Measurements from ENCODE around the gene UBE2H. TPM values are rescaled to one million over a fixed set of nuclear protein-coding genes. Genes with fewer than 3 reads are reported as not detected.

UBE2H gene
- total and polyA plus RNA-seq, 4 donors = 11.9 to 84.2 (median 23.7) TPM

- H3K4me1 ChIP-seq (ENCODE audit: control insufficient read depth in 4 of 4, insufficient read depth in 4 of 4, low read length in 3 of 4) = peaks cover 0 to 2% (median 0%) of the 10 kb centered on the region in 4 donors
- H3K9me3 ChIP-seq (ENCODE audit: control insufficient read depth in 4 of 4, low read length in 3 of 4) = no peaks in the 10 kb centered on the region
- H3K36me3 ChIP-seq (ENCODE audit: control insufficient read depth in 4 of 4, insufficient read depth in 3 of 4, low read depth in 1 of 4, low read length in 3 of 4) = peaks cover 0 to 3% (median under 1%) of the 10 kb centered on the region in 4 donors
- H3K4me3 ChIP-seq (ENCODE audit: low read depth in 1 of 3, low read length in 3 of 3) = no peak overlapping the region
- H3K27me3 ChIP-seq (ENCODE audit: control insufficient read depth in 4 of 4, insufficient read depth in 4 of 4, low read length in 3 of 4) = no peaks in the 10 kb centered on the region
- DNase-seq (ENCODE audit: low spot score) = no peak
- peak; percentile 22 for TF ChIP-seq NR2F2 (IDR thresholded peaks at IDR 0.05)
- no peak for TF ChIP-seq REST (IDR thresholded peaks at IDR 0.05)
- 82% methylated on average over 7 of the region's 7 CpGs for WGBS
- no peak overlapping the region for H3K27ac ChIP-seq (ENCODE audit: low read depth in 1 of 2, low read length in 2 of 2)
- no peak overlapping the region for H3K9ac ChIP-seq (ENCODE audit: low read depth in 1 of 2, low read length in 2 of 2)
Observed at GRCh38 chr7:129843978-129844840, 108.6 kb downstream of the UBE2H start.

GRCh38 chr7:129843365-129843898, 109.3 kb downstream of the UBE2H start:
- Histone ChIP-seq H3K27ac (ENCODE audit: low read depth in 1 of 2, low read length in 2 of 2) (no peak overlapping the region), H3K9ac (ENCODE audit: low read depth in 1 of 2, low read length in 2 of 2) (no peak overlapping the region), H3K9me3 (ENCODE audit: control insufficient read depth in 4 of 4, low read length in 3 of 4) (no peaks in the 10 kb centered on the region), H3K36me3 (ENCODE audit: control insufficient read depth in 4 of 4, insufficient read depth in 3 of 4, low read depth in 1 of 4, low read length in 3 of 4) (peaks cover 0 to 3% (median 2%) of the 10 kb centered on the region in 4 donors), H3K4me3 (ENCODE audit: low read depth in 1 of 3, low read length in 3 of 3) (no peak overlapping the region), H3K4me1 (ENCODE audit: control insufficient read depth in 4 of 4, insufficient read depth in 4 of 4, low read length in 3 of 4) (peaks cover 0 to 2% (median 0%) of the 10 kb centered on the region in 4 donors), H3K27me3 (ENCODE audit: control insufficient read depth in 4 of 4, insufficient read depth in 4 of 4, low read length in 3 of 4) (no peaks in the 10 kb centered on the region)
- no peak for DNase-seq (ENCODE audit: low spot score)
- 93% methylated on average over 12 of the region's 12 CpGs for WGBS
- TF ChIP-seq SP1 (IDR thresholded peaks at IDR 0.05) (no peak), TAF1 (conservative IDR thresholded peaks at IDR 0.05) (no peak), HNF4A (conservative IDR thresholded peaks at IDR 0.05) (no peak)
- TF ChIP-seq, protein P1, sequence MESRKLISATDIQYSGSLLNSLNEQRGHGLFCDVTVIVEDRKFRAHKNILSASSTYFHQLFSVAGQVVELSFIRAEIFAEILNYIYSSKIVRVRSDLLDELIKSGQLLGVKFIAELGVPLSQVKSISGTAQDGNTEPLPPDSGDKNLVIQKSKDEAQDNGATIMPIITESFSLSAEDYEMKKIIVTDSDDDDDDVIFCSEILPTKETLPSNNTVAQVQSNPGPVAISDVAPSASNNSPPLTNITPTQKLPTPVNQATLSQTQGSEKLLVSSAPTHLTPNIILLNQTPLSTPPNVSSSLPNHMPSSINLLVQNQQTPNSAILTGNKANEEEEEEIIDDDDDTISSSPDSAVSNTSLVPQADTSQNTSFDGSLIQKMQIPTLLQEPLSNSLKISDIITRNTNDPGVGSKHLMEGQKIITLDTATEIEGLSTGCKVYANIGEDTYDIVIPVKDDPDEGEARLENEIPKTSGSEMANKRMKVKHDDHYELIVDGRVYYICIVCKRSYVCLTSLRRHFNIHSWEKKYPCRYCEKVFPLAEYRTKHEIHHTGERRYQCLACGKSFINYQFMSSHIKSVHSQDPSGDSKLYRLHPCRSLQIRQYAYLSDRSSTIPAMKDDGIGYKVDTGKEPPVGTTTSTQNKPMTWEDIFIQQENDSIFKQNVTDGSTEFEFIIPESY (IDR thresholded peaks at IDR 0.05) = no peak

DNA sequence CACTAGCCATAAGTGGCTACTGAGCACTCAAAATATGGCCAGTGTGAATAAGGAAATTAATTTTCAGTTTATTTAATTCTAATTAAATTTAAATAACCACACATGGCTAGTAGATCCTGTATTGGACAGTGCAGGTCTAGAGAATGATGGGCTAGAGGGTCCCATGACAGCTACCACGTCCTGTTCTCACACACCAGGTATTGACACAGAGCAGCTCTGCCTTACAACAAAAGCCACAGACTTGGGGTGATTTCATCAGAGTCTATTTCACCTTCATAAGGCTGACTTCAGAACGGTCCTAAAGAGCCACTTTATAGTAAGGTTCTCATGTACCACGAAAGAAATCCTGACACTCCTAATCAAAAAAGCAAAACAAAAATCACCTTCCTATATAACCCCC, 111.3 kb downstream of the UBE2H start:
- no peaks in the 10 kb centered on the region for H3K9me3 ChIP-seq (ENCODE audit: control insufficient read depth in 4 of 4, low read length in 3 of 4)
- 91% methylated on average over 3 of the region's 3 CpGs for whole genome bisulfite sequencing
- no peak for DNase-seq (ENCODE audit: low spot score)
- no peak overlapping the region for H3K27ac ChIP-seq (ENCODE audit: low read depth in 1 of 2, low read length in 2 of 2)
- peaks cover 0 to 2% (median 0%) of the 10 kb centered on the region in 4 donors for H3K4me1 ChIP-seq (ENCODE audit: control insufficient read depth in 4 of 4, insufficient read depth in 4 of 4, low read length in 3 of 4)
- no peaks in the 10 kb centered on the region for H3K27me3 ChIP-seq (ENCODE audit: control insufficient read depth in 4 of 4, insufficient read depth in 4 of 4, low read length in 3 of 4)
- no peak overlapping the region for H3K4me3 ChIP-seq (ENCODE audit: low read depth in 1 of 3, low read length in 3 of 3)
- H3K9ac ChIP-seq (ENCODE audit: low read depth in 1 of 2, low read length in 2 of 2) = no peak overlapping the region
- H3K36me3 ChIP-seq (ENCODE audit: control insufficient read depth in 4 of 4, insufficient read depth in 3 of 4, low read depth in 1 of 4, low read length in 3 of 4) = peaks cover 0 to 10% (median 4%) of the 10 kb centered on the region in 4 donors
- no peak for TF ChIP-seq HNF4A (conservative IDR thresholded peaks at IDR 0.05)
- no peak for TF ChIP-seq CTCF (IDR thresholded peaks at IDR 0.05; ENCODE audit: low read depth, low read length, missing input control)
- TF ChIP-seq, protein P1 (IDR thresholded peaks at IDR 0.05) = no peak
- TF ChIP-seq EGR1 (IDR thresholded peaks at IDR 0.05; ENCODE audit: low read depth in 2 of 2) = no peak
- no peak for TF ChIP-seq FOXA1 (IDR thresholded peaks at IDR 0.05)
- TF ChIP-seq YY1 (IDR thresholded peaks at IDR 0.05) = no peak
- no peak for TF ChIP-seq RXRA (IDR thresholded peaks at IDR 0.05)
- no peak for TF ChIP-seq JUND (IDR thresholded peaks at IDR 0.05)
- TF ChIP-seq MAX (IDR thresholded peaks at IDR 0.05) = no peak
- TF ChIP-seq SP1 (IDR thresholded peaks at IDR 0.05) = no peak
- TF ChIP-seq NR2F2 (IDR thresholded peaks at IDR 0.05) = no peak
